Astrocyte (in vitro differentiated cells and primary cell): ENCODE measurements around the gene COL5A1. TPM values are rescaled to one million over a fixed set of nuclear protein-coding genes. Genes with fewer than 3 reads are reported as not detected.

ENCODE experiments used
- DNase-seq: peaks from one replicate; pipeline ENCODE4 v3.0.0-alpha.2; 2010; ENCODE audit warnings: low read depth
- FAIRE-seq: peaks from 2 replicates; lab custom pipeline; 2011; peaks lifted over from hg19 to GRCh38; lab: Jason Lieb, UNC
- H2AFZ ChIP-seq: 2 replicates; pipeline ENCODE4 v1.6.0; 2012; ENCODE audit warnings: low read depth, low read length, inconsistent platforms
- H3K27ac ChIP-seq: 2 replicates; pipeline ENCODE4 v1.5.1; 2011; ENCODE audit warnings: low read depth, low read length, inconsistent platforms
- H3K27me3 ChIP-seq: 2 replicates; pipeline ENCODE4 v1.6.0; 2011; ENCODE audit warnings: low read length, inconsistent platforms; ENCODE audit not compliant: insufficient read depth
- H3K36me3 ChIP-seq: 2 replicates; pipeline ENCODE4 v1.5.1; 2011; ENCODE audit warnings: low read length, inconsistent platforms; ENCODE audit not compliant: insufficient read depth
- H3K4me1 ChIP-seq: 2 replicates; pipeline ENCODE4 v1.5.1; 2011; ENCODE audit warnings: low read length, inconsistent platforms; ENCODE audit not compliant: insufficient read depth
- H3K4me2 ChIP-seq: 2 replicates; pipeline ENCODE4 v1.6.0; 2012; ENCODE audit warnings: low read length, inconsistent platforms
- H3K4me3 ChIP-seq: 2 replicates; pipeline ENCODE4 v1.5.1; 2011; ENCODE audit warnings: low read depth, mild to moderate bottlenecking, low read length, inconsistent platforms; ENCODE audit not compliant: insufficient read depth
- H3K79me2 ChIP-seq: 2 replicates; pipeline ENCODE4 v1.6.0; 2012; ENCODE audit warnings: mild to moderate bottlenecking, low read length, inconsistent platforms; ENCODE audit not compliant: insufficient read depth
- H3K9ac ChIP-seq: 2 replicates; pipeline ENCODE4 v1.6.0; 2012; ENCODE audit warnings: mild to moderate bottlenecking, low read length, inconsistent platforms
- H3K9me3 ChIP-seq: 2 replicates; pipeline ENCODE4 v1.5.1; 2012; ENCODE audit warnings: low read depth, mild to moderate bottlenecking, low read length, inconsistent platforms; ENCODE audit not compliant: insufficient read depth
- H4K20me1 ChIP-seq: 2 replicates; pipeline ENCODE4 v1.6.0; 2012; ENCODE audit warnings: low read length, inconsistent platforms; ENCODE audit not compliant: insufficient read depth
- H3K27ac Mint-ChIP-seq: one replicate; pipeline ENCODE4 v1.8.0; 2021; ENCODE audit warnings: mild to moderate bottlenecking, mixed read lengths; ENCODE audit not compliant: unreplicated experiment
- H3K27me3 Mint-ChIP-seq: one replicate; pipeline ENCODE4 v1.8.0; 2021; ENCODE audit warnings: low read depth, mixed read lengths; ENCODE audit not compliant: unreplicated experiment
- H3K36me3 Mint-ChIP-seq: one replicate; pipeline ENCODE4 v1.8.0; 2021; ENCODE audit warnings: low read depth, mixed read lengths; ENCODE audit not compliant: unreplicated experiment
- H3K4me1 Mint-ChIP-seq: one replicate; pipeline ENCODE4 v1.8.0; 2021; ENCODE audit warnings: low read depth, mixed read lengths; ENCODE audit not compliant: unreplicated experiment
- H3K4me3 Mint-ChIP-seq: one replicate; pipeline ENCODE4 v1.8.0; 2021; ENCODE audit warnings: mild to moderate bottlenecking, moderate library complexity, mixed read lengths; ENCODE audit not compliant: unreplicated experiment
- H3K9me3 Mint-ChIP-seq: one replicate; pipeline ENCODE4 v1.8.0; 2021; ENCODE audit warnings: mild to moderate bottlenecking, mixed read lengths; ENCODE audit not compliant: unreplicated experiment
- EZH2 ChIP-seq: IDR thresholded peaks from 2 replicates; pipeline ENCODE4 v1.6.1; 2012; ENCODE audit warnings: mild to moderate bottlenecking, low read length, inconsistent platforms; ENCODE audit not compliant: insufficient read depth
- total RNA-seq: library from RNA; stranded (reverse); gene quantifications from 2 replicates; pipeline ENCODE4 v1.2.1, GENCODE V29; 2021
- TF ChIP-seq, protein P1 (sequence below): IDR thresholded peaks from 2 replicates; pipeline ENCODE4 v1.5.1; 2011; ENCODE audit warnings: low read depth, mild to moderate bottlenecking, inconsistent platforms, low read length, moderate library complexity; ENCODE audit not compliant: insufficient read depth

Gene COL5A1
- total RNA-seq, 1 donor from 2014 or later: 1,055 TPM

DNA sequence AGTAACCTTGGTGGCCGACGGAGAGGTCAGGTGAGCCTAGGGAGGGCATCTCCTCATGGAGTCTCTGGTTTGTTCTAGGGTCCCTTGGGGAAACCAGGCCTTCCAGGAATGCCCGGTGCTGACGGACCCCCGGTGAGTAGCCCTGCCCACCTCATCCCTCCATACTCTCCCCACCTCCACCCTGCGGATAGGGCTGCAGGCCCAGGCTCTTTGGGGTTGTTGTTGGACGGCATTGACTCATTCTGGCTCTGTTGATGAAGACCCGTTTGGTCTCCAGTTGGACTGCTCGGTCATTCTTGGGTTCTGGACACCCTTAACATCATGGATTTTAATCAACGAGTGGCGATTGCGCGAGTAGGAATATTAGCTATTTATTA is 126.7 kb downstream of the COL5A1 start:
- DNase-seq (no peak), FAIRE-seq (no peak)
- Histone ChIP-seq H3K4me1 (no peaks in the 10 kb centered on the region), H4K20me1 (peaks cover 99% of the 10 kb centered on the region), H3K27ac (no peak overlapping the region), H3K27me3 (no peaks in the 10 kb centered on the region), H2AFZ (no peak overlapping the region), H3K4me3 (no peak overlapping the region), H3K36me3 (peaks cover 70% of the 10 kb centered on the region), H3K79me2 (peaks cover 58% of the 10 kb centered on the region), H3K9ac (no peak overlapping the region), H3K4me2 (no peak overlapping the region), H3K9me3 (no peaks in the 10 kb centered on the region)
- TF ChIP-seq EZH2: no peak
- TF ChIP-seq, protein P1, sequence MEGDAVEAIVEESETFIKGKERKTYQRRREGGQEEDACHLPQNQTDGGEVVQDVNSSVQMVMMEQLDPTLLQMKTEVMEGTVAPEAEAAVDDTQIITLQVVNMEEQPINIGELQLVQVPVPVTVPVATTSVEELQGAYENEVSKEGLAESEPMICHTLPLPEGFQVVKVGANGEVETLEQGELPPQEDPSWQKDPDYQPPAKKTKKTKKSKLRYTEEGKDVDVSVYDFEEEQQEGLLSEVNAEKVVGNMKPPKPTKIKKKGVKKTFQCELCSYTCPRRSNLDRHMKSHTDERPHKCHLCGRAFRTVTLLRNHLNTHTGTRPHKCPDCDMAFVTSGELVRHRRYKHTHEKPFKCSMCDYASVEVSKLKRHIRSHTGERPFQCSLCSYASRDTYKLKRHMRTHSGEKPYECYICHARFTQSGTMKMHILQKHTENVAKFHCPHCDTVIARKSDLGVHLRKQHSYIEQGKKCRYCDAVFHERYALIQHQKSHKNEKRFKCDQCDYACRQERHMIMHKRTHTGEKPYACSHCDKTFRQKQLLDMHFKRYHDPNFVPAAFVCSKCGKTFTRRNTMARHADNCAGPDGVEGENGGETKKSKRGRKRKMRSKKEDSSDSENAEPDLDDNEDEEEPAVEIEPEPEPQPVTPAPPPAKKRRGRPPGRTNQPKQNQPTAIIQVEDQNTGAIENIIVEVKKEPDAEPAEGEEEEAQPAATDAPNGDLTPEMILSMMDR: no peak
- Mint-ChIP-seq H3K9me3 (no peaks in the 10 kb centered on the region), H3K27me3 (no peaks in the 10 kb centered on the region), H3K36me3 (peaks cover 31% of the 10 kb centered on the region), H3K27ac (peak overlapping the region; percentile 71), H3K4me3 (peak overlapping the region; percentile 47), H3K4me1 (peaks cover 17% of the 10 kb centered on the region)

DNA sequence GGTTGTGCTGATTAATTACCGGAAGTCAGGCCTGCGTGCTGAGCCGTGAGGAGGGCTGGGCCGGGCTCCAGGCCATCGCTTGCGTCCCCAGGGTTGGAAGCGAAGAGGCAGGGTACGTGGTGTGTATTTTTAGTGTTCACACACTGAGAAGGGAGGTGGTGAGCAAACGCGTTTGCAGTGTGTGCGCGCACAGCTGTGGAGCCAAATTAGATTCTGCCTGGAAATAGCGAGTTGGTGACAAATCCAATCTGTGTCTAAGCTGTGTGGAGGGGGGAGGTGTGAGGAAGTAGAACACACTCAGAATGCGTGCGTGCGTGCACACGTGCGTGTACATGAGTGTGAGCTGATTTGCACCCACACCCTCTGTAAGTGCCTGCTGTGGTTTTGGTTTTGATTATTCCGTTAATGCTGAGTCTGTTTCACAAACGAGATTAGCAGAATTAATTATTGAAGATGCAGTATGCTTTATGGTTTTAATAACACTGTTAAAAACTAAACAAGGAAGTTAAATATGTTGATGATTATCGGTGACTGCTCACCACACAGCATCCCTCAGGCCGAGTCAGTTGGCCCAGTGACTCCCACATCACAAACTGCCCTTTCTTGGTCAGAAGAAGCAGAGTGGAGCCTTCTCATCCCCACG is 127.2 kb downstream of the COL5A1 start:
- no peak for FAIRE-seq
- TF ChIP-seq, protein P1: no peak
- TF ChIP-seq EZH2: no peak
- Mint-ChIP-seq H3K27me3 (no peaks in the 10 kb centered on the region), H3K4me1 (peaks cover 17% of the 10 kb centered on the region), H3K4me3 (peak overlapping the region; percentile 47), H3K9me3 (no peaks in the 10 kb centered on the region), H3K27ac (peak overlapping the region; percentile 71), H3K36me3 (peaks cover 34% of the 10 kb centered on the region)
- H3K4me3 ChIP-seq: no peak overlapping the region
- peaks cover 66% of the 10 kb centered on the region for H3K36me3 ChIP-seq
- H2AFZ ChIP-seq: no peak overlapping the region
- peaks cover 56% of the 10 kb centered on the region for H3K79me2 ChIP-seq
- H3K4me1 ChIP-seq: peaks cover 4% of the 10 kb centered on the region
- H3K27ac ChIP-seq: no peak overlapping the region
- no peaks in the 10 kb centered on the region for H3K9me3 ChIP-seq
- no peak overlapping the region for H3K9ac ChIP-seq
- no peak for DNase-seq
- H3K27me3 ChIP-seq: no peaks in the 10 kb centered on the region
- H3K4me2 ChIP-seq: no peak overlapping the region
- peaks cover 99% of the 10 kb centered on the region for H4K20me1 ChIP-seq
